HG02571 (cell line): ENCODE data around the gene MYMX.
"Not testable (repeated sequence)": the region's sequence is repeated elsewhere in the genome, so short reads cannot be mapped to it uniquely, and the experiment has no call there.

Source experiments
- ATAC-seq: cut with Tn5 transposase; IDR thresholded peaks from one replicate; pipeline ENCODE4 v1.9.1; 2021; ENCODE audit warnings: mild to moderate bottlenecking, moderate library complexity; ENCODE audit not compliant: unreplicated experiment

MYMX gene

GRCh38 chr6:44185953-44186634 lies 30.6 kb upstream of the MYMX start:
- no peak for ATAC-seq

- ATAC-seq, result no peak
These were observed 30.1 kb upstream of the MYMX start for GRCh38 chr6:44186635-44187025.

GRCh38 chr6:44188819-44189218 lies 27.9 kb upstream of the MYMX start:
- no peak for ATAC-seq

- ATAC-seq, result no peak
These were observed 27.5 kb upstream of the MYMX start for GRCh38 chr6:44189257-44189656.

GRCh38 chr6:44190715-44191114 lies 26.0 kb upstream of the MYMX start:
- ATAC-seq, result peak; percentile 75

- no peak for ATAC-seq
These were observed 24.2 kb upstream of the MYMX start for GRCh38 chr6:44192428-44193041.

- no peak for ATAC-seq
These were observed 23.3 kb upstream of the MYMX start for GRCh38 chr6:44193307-44193910.

- no peak for ATAC-seq
These were observed 22.4 kb upstream of the MYMX start for GRCh38 chr6:44194326-44194725.

GRCh38 chr6:44196351-44196750 lies 20.4 kb upstream of the MYMX start:
- ATAC-seq, result not testable (repeated sequence)

- no peak for ATAC-seq
These were observed 18.0 kb upstream of the MYMX start for GRCh38 chr6:44198684-44199083.

- ATAC-seq, result no peak
These were observed 16.8 kb upstream of the MYMX start for GRCh38 chr6:44199883-44200282.

GRCh38 chr6:44201200-44201599 lies 15.5 kb upstream of the MYMX start:
- ATAC-seq, result no peak

- no peak for ATAC-seq
These were observed 15.0 kb upstream of the MYMX start for GRCh38 chr6:44201638-44202303.

GRCh38 chr6:44202332-44202971 lies 14.3 kb upstream of the MYMX start:
- no peak for ATAC-seq

- no peak for ATAC-seq
These were observed 13.6 kb upstream of the MYMX start for GRCh38 chr6:44202972-44203750.

GRCh38 chr6:44203955-44204354 lies 12.8 kb upstream of the MYMX start:
- no peak for ATAC-seq

- no peak for ATAC-seq
These were observed 8.8 kb upstream of the MYMX start for GRCh38 chr6:44207966-44208365.

GRCh38 chr6:44211284-44211683 lies 5.4 kb upstream of the MYMX start:
- no peak for ATAC-seq

- ATAC-seq, result no peak
These were observed 2.4 kb upstream of the MYMX start for GRCh38 chr6:44214307-44214706.

- ATAC-seq, result no peak
These were observed 812 bp downstream of the MYMX start for GRCh38 chr6:44217332-44218143.
